ENCODE data around the gene SEMA5B. TPM values are rescaled to one million over a fixed set of nuclear protein-coding genes. Genes with fewer than 3 reads are reported as not detected.

The SEMA5B gene
- total RNA-seq, 2 donors from 2014 or later = 0.51 to 3.5 TPM

DNA sequence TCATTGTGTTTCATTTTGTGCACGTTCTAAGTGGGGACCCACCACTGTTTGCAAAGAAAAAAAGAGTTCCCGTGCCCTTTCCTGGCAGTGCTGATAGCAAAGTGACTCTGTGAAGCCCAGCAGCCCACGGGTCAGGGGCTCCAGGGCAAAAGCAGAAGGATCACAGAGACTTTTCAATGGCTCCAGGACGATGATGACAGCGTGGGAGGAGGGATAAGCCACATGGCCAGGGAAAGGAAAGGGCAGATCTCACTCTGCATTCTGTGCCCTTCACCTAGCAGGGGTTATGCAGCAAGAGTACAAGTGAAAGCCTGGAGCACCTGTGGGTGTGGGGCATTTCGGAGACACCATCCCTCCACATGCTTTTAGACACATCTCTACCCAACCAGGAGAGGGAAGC, 35.4 kb downstream of the SEMA5B start:
- H3K9me3 ChIP-seq = no peaks in the 10 kb centered on the region
- H3K4me1 ChIP-seq = peaks cover 4 to 44% of the 10 kb centered on the region in 2 donors
- no peaks in the 10 kb centered on the region for H3K27me3 ChIP-seq
- no peaks in the 10 kb centered on the region for H3K36me3 ChIP-seq
- TF ChIP-seq, protein P1, sequence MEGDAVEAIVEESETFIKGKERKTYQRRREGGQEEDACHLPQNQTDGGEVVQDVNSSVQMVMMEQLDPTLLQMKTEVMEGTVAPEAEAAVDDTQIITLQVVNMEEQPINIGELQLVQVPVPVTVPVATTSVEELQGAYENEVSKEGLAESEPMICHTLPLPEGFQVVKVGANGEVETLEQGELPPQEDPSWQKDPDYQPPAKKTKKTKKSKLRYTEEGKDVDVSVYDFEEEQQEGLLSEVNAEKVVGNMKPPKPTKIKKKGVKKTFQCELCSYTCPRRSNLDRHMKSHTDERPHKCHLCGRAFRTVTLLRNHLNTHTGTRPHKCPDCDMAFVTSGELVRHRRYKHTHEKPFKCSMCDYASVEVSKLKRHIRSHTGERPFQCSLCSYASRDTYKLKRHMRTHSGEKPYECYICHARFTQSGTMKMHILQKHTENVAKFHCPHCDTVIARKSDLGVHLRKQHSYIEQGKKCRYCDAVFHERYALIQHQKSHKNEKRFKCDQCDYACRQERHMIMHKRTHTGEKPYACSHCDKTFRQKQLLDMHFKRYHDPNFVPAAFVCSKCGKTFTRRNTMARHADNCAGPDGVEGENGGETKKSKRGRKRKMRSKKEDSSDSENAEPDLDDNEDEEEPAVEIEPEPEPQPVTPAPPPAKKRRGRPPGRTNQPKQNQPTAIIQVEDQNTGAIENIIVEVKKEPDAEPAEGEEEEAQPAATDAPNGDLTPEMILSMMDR (IDR thresholded peaks at IDR 0.05) = no peak
- H3K4me3 ChIP-seq = no peak overlapping the region
- no peak overlapping the region for H3K27ac ChIP-seq
- DNase-seq (ENCODE audit: low spot score) = no peak

DNA sequence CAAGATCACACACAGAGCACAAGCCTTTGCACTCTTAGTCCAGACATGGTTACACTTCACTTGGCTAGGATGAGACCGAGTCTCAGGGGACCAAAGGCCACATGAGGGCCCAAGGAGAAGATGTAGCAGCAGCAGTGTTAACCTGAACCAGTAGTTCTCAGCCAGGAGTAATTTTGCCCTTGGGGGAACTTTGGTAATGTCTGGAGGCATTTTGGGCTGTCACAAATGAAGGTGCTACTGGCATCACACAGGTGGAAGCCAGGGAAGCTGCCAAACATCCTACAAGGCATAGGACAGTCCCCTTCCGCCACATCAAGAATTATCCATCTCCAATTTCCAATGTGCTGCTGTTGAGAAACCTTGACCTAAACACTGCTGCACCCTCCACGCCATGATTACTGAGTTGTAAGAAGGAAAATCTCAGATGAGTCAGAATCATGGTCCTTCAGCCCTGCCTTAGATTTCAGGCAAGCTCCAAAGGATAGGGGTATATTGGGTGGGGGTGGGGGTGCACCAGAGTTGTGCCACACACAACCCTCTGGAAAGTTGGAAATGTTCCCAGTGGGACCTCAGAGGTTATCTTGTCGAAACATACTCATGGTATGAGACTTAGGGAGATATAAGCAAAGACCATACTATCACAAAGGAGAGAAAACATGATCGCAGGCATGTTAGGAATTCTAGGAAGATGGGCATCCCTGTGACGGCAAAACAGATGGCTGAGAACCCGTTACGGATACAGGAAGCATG, 36.2 kb downstream of the SEMA5B start:
- TF ChIP-seq, protein P1 (IDR thresholded peaks at IDR 0.05) = no peak
- Histone ChIP-seq H3K27me3 (no peaks in the 10 kb centered on the region), H3K4me1 (peaks cover 4 to 40% of the 10 kb centered on the region in 2 donors)

DNA sequence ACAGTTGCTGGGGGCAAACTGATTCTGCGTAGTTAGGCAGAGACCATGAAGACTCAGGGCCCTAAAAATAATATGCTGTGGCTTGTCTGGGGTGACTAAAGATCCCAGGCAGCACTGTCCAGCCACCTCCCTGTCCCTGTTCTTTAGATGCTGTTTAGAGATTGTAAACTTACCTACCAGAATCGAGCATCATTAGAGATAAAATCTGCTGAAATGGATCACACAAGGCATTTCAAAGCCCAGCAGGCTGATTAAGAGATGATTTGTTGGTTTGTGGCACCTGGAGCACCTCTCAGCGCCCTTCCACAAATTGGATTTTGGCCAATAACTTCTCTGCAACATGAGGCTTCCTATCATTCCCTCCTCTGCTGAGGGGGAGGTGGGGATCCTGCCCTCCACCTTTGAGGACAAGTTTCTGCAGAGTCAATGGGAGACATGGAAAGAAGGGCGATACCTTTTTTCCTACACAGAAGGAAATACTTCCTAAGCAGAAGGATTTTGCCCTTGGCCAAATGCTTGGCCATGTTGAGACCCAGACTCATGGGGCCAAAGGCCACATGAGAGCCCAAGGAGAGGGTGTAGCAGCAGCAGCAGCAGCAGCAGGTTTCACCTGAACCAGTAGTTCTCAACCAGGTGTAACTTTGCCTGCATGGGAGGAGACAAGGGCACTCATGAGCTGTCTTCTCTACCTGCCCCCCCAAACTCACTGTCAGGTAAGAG, 37.5 kb downstream of the SEMA5B start:
- Histone ChIP-seq H3K27ac (no peak overlapping the region), H3K4me3 (no peak overlapping the region), H3K9me3 (no peaks in the 10 kb centered on the region), H3K27me3 (no peaks in the 10 kb centered on the region), H3K4me1 (peaks cover 4 to 34% of the 10 kb centered on the region in 2 donors), H3K36me3 (no peaks in the 10 kb centered on the region)
- no peak for DNase-seq (ENCODE audit: low spot score)
- TF ChIP-seq, protein P1 (IDR thresholded peaks at IDR 0.05) = no peak

More for the DNA sequence above, 36.2 kb downstream of the SEMA5B start:
- Histone ChIP-seq H3K9me3 (no peaks in the 10 kb centered on the region), H3K27ac (no peak overlapping the region), H3K36me3 (no peaks in the 10 kb centered on the region), H3K4me3 (no peak overlapping the region)
- DNase-seq (ENCODE audit: low spot score) = no peak

DNA sequence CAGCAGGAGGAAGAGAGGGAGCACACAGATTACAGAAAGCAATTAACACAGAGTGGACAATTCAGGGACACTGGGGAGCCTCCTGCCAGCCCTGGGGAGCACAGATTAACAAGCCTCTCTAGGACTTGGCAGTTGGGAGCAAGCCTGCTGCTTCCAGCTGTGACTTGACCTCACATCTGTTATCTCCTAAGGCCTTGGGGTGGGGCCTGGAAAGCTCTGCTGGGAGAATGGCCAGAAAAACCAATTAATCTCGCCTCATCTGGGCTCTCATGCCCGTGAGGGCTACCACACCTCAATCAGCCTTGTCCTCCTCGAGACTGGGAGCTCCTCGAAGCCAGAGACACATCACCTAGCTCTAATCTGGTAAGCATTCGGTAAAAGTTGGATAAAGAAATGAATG, 39.1 kb downstream of the SEMA5B start:
- Histone ChIP-seq H3K27me3 (no peaks in the 10 kb centered on the region), H3K4me3 (no peak overlapping the region), H3K36me3 (no peaks in the 10 kb centered on the region), H3K4me1 (peaks cover 4 to 28% of the 10 kb centered on the region in 2 donors), H3K27ac (no peak overlapping the region), H3K9me3 (no peaks in the 10 kb centered on the region)
- no peak for DNase-seq (ENCODE audit: low spot score)
- TF ChIP-seq, protein P1 (IDR thresholded peaks at IDR 0.05) = no peak

DNA sequence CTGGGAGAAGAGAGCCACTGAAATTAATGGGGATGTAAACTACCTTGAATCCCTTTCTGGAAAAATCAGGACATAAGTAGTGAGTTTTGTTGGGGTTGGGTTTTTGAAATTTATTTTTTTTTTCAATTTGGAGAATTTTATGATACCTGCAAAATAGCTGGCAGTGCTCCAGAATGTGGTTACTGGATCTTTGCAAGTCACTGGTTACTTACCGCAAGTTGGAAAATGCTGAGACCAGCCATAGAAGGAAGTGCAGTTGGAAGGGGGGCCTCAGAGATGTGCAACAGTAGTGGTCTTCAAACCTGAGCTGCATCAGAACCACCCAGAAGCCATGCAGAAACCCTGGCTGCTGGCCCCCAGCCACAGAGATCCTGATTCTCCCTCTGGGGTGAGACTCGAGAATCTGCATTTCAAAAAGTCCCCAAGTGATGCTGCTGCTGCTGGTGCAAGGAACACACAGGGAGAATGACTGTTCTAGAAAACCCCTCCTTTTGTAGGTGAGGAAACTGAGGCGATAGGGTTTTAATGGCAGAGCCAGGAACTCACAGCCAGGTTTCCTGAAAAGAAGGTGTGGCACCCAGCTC, 39.7 kb downstream of the SEMA5B start:
- no peak overlapping the region for H3K27ac ChIP-seq
- H3K36me3 ChIP-seq = no peaks in the 10 kb centered on the region
- H3K9me3 ChIP-seq = no peaks in the 10 kb centered on the region
- no peaks in the 10 kb centered on the region for H3K27me3 ChIP-seq
- H3K4me3 ChIP-seq = no peak overlapping the region
- TF ChIP-seq, protein P1 (IDR thresholded peaks at IDR 0.05) = no peak
- H3K4me1 ChIP-seq = peaks cover 0 to 27% of the 10 kb centered on the region in 2 donors
- no peak for DNase-seq (ENCODE audit: low spot score)

Data from right atrium auricular region (tissue), 2 donors.